Ammon's horn (tissue), 1 donor: ENCODE data around the gene UBE2M.
"Not testable (repeated sequence)": the region's sequence is repeated elsewhere in the genome, so short reads cannot be mapped to it uniquely, and the experiment has no call there.

Experiments used
- DNase-seq: peaks from one replicate; pipeline ENCODE4 v3.0.0-alpha.2; 2016; ENCODE audit warnings: low spot score

UBE2M gene

DNA sequence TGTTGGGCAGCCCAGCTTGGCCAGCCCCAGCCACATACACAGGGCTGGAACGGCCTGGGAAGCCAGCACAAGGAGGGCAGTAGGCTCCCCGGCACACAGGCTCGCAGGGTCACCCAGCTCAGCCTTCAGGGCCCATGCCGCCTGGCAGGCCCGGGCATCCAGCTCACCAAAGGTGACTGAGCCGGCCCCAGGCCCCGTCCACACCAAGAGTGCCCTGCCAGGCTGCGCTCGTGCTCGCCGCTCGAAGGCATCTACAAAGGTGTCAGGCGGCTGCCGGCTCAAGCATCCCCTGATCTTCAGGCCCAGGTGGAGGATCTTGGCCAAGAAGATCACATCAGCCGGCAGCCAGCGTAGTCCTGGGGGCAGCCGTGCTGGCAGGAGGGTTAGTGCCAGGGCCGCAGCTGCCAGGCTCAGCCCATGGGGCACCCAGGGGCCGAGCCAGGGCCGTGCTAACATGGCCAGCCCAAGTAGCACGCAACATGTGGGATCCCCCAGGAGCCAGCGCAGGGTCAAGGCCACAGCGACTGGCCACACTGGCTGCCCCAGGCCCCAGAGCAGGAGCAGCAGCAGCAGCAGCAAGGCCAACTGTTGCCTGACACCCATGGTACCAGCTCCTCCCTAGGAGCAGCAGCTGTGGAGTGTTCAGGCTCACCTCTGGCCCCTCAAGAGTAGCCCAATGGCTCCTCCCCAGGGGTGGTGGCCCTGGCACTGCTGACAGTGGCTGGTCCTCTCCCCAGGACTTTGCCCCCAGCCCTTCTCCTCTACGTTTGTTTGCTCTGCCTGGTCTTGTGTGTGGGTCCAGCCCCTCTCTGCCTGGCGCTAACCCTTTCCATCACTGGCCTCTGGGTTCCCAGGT lies 46.8 kb downstream of the UBE2M start, which contains the start of gene SLC27A5:
SLC27A5 (minus strand) TSS at position 640 of the 856 bp plus-strand sequence; CDS start at position 603, 37 bp downstream.
- DNase-seq, result no peak

DNA sequence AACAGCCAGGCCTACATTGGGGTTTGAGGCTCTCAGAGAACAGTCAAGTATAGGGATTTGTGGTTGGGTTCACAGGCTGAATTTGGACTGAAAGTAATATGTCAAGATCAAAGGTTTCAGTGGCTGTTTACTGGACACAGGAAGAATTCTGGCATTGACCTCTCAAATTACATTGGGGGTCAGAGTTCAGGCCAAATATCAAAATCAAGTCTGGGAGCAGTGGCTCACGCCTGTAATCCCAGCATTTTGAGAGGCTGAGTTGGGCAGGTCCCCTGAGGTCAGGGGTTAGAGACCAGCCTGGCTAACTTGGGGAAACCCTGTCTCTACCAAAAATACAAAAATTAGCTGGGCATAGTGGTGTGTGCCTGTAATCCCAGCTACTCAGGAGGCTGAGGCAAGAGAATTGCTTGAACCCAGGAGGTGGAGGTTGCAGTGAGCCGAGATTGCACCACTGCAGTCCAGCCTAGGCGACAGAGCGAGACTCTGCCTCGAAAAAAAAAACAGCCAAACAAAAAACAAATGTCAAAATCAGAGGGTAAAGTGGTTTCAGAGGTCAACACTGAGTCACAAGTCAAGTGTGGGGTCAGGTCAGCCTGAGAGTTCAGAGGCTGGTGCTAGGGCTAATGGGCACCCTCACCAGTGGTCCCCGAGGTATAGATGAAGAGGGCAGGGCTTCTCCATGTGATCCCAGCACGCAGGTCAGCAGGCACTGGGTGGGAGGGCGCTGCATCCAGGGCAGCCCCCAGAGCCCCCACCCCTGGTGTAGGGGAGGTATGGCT lies 48.1 kb downstream of the UBE2M start:
- no peak for DNase-seq

DNA sequence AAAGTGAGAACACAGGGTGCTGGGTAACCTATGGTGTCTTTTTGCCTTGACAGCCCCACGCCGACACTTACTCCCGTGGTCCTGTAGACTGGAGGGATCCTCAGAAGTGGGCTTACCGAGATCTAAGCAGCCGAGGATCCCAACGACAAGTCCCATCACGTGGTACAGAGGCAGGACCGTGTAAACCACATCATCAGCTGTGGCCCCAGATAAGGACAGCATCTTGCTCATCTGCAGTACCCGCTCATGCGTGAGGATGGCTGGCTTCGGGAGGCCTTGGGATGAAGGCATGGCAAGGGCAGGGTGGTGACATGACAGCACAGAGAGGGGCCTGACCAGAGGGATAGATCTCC lies 48.7 kb downstream of the UBE2M start:
- DNase-seq, result no peak

DNA sequence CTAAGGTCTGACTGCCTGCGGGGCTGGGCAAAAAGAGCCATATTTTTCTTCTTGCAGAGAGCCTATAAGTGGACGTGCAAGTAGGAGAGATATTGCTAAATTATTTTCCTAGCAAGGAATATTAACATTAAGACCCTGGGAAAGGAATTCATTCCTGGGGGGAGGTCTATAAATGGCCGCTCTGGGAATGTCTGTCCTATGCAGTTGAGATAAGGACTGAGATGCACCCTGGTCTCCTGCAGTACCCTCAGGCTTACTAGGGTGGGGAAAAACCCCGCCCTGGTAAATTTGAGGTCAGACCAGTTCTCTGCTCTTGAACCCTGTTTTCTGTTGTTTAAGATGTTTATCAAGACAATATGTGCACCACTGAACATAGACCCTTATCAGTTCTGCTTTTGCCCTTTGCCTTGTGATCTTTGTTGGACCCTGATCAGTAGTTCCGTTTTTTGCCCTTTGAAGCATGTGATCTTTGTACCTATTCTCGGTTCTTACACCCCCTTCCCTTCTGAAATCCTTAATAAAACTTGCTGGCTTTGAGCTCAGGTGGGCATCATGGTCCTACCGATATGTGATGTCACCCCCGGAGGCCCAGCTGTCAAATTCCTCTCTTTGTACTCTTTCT lies 50.7 kb downstream of the UBE2M start:
- not testable (repeated sequence) for DNase-seq
